ENCODE data around the gene DRG2. TPM values are rescaled to one million over a fixed set of nuclear protein-coding genes. Genes with fewer than 3 reads are reported as not detected.

The DRG2 gene
- total and polyA plus RNA-seq, 2 of the 13 experiments (the other 11 are each of a cell fraction or from before 2014, with no cell fraction given) = 20.1 to 26.6 TPM

GRCh38 chr17:18138065-18138749, 50.5 kb downstream of the DRG2 start:
- Histone ChIP-seq H3K4me2 (ENCODE audit: low read depth, low read length) (peak overlapping the region; percentile 52; the same call in 1 of the 2 replicates), H3K79me2 (ENCODE audit: insufficient read depth, low read length) (no peaks in the 10 kb centered on the region), H3K27ac (ENCODE audit: extremely low read length, insufficient read depth, low read length) (peak overlapping the region; percentile 48), H3K4me3 (replicated peaks in 1 of 3; ENCODE audit: insufficient read depth in 1 of 3, low read depth in 2 of 3, low read length in 3 of 3) (peak overlapping the region in 1 of 3 experiments; percentile 12; a peak in 1 of 6 replicates), H3K27me3 (ENCODE audit: control insufficient read depth in 1 of 2, insufficient read depth in 2 of 2, low read length in 2 of 2) (peaks cover 1 to 2% of the 10 kb centered on the region in 2 experiments; a peak in 2 of 5 replicates), H3K4me1 (ENCODE audit: insufficient read depth, low read length) (peaks cover 45% of the 10 kb centered on the region), H3K9ac (ENCODE audit: insufficient read depth, low read depth, low read length) (no peak overlapping the region), H2AFZ (ENCODE audit: low read length) (no peak overlapping the region), H3K36me3 (replicated peaks in 1 of 2; ENCODE audit: control insufficient read depth in 1 of 2, insufficient read depth in 2 of 2, low read length in 2 of 2) (no peaks in the 10 kb centered on the region), H4K20me1 (ENCODE audit: insufficient read depth, low read length) (no peaks in the 10 kb centered on the region; the same call in 1 of the 2 replicates), H3K9me3 (ENCODE audit: low read length) (no peaks in the 10 kb centered on the region)
- BruUV-seq (replicated peaks) = no TSS peak
- ATAC-seq = peak; percentile 77
- intact Hi-C loops (cut with micrococcal nuclease; ENCODE audit: unreplicated experiment) = no loop called here
- ChIA-PET POLR2A (no interaction called here), CTCF (ENCODE audit: low intra/inter-chr PET ratio, low total read pairs) (no interaction called here)
- DNase-seq (ENCODE audit: low spot score) = peak; percentile 56
- in situ Hi-C loops (cut with HindIII; ENCODE audit: extremely low pct_ligation_motif_present, low pct_unique_long_range_greater_than_20kb) = no loop called here
- FAIRE-seq = peak; percentile 84
- 7% methylated on average over 5 of the region's 8 CpGs for WGBS (ENCODE audit: low lambda C conversion rate)
- TF ChIP-seq YEATS2 (CRISPR knock-in tag; IDR thresholded peaks at IDR 0.05; ENCODE audit: borderline replicate concordance) (peak; percentile 57; the same call in 1 of the 2 replicates), TOPORS (CRISPR knock-in tag; IDR thresholded peaks at IDR 0.05) (no peak), KDM6A (CRISPR knock-in tag; IDR thresholded peaks at IDR 0.05; ENCODE audit: low read depth) (peak; percentile 73; the same call in 1 of the 2 replicates), ZNF205 (CRISPR knock-in tag; IDR thresholded peaks at IDR 0.05) (peak; percentile 71; the same call in 1 of the 2 replicates), ARID5B (CRISPR knock-in tag; IDR thresholded peaks at IDR 0.05) (peak; percentile 91), ELF1 (CRISPR knock-in tag; IDR thresholded peaks at IDR 0.05) (peak; percentile 21; the same call in 1 of the 2 replicates), ZBTB40 (IDR thresholded peaks at IDR 0.05) (no peak), ZBTB40 (CRISPR knock-in tag; IDR thresholded peaks at IDR 0.05) (0 out of 2 replicates have a peak, but pooled peaks have one; percentile 22)

Measured in HepG2 (cell line).